Inflammatory macrophage (primary cell): ENCODE data around the gene GUCA2A.

ENCODE experiments used
- DNase-seq, 2 donors: peaks; one replicate each; pipeline ENCODE4 v3.0.0-alpha.2; 2020 to 2022

Gene GUCA2A

DNA sequence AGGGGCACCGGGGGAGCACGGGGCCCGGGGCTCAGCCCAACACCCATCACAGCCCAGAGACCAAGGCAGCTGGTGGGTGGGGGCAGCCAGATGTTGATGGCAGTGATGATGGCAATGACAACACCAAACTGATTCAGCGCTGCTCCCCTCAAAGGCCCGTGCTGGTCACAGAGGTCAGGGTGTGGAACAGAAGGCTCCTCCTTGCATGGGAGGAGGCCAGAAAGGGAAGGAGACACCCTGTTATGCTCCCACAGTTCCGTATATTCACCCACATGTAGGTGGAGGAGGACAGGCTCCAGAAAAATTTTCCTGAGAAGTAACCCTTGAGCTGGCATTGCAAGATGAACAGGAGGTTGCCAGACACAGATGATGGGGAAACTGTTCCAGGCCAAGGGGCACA lies 10.9 kb downstream of the GUCA2A start:
- DNase-seq, result peak; percentile 18 to 47

DNA sequence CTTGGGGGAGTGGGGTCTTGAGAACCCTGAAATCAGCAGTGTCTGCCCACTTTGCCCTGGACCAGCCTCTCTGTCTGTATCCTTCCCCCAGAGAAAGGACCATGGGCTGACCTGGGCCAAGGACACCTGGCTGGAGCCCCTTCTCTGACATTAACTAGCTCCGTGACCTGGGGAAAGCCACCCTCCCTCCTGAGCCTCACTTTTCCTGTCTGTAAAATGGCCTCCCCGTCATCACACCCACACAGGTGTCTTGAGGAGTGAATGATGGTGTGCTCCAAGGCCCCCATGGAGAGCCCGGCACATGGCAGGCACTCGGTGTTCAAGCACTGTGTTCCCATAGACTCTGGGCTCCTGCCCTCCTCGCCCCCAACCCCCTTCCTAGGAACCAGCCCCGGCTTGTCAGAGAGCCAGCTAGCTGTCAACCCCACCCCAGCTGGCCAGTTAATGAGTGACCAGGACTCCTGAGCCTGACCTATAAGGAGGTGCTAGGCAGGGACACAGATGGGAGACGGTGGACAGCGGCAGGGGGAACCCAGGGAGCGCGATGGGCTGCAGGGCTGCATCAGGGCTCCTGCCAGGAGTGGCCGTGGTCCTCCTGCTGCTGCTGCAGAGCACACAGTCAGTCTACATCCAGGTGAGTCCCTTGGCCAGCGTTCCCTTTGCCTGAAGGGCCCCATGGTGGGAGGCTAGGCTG lies 11.5 kb downstream of the GUCA2A start, which contains the start of gene GUCA2B:
TSS of gene GUCA2B (plus strand) at position 504 of the 694 bp plus-strand sequence. CDS start at position 545, 41 bp downstream.
- no peak for DNase-seq

DNA sequence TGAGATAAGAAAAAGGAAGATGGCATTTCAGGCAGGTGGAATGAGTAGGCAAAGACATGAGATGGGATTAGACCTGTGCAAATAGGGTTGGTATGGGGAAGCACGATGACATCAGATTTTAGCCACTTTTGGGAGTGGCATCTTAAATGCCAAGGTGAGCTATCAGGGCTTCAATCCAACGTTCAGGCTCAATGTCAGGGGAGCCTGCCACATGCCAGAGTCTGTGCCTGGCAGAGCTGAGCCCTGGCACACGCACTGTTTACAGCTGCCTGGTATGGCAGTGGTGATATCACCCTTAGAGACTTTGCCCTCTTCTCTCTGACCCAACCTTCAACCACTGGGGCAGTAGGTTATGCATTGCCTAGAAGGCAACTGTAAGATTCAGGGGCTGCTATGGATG lies 12.4 kb downstream of the GUCA2A start:
- DNase-seq, result no peak

DNA sequence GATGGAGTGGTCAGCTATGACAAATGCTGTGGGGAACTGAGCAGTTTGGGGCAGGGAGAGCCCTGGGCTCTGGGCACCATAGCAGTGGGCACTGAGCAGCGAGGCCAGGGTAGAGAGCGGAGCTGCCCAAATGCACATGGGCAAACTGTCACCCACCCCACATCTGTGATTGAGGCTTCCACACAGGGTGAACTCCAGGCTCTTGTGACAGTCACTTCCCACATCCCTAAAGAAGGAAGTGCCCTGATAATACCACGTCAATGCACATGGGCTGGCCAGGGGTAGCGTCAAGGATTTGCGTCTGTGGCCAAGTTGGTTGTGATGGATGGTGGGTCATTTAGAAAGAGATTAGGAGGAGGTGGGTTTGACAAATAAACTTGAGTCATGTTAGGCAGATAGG lies 13.9 kb downstream of the GUCA2A start:
- DNase-seq, result peak; percentile 18 to 64

DNA sequence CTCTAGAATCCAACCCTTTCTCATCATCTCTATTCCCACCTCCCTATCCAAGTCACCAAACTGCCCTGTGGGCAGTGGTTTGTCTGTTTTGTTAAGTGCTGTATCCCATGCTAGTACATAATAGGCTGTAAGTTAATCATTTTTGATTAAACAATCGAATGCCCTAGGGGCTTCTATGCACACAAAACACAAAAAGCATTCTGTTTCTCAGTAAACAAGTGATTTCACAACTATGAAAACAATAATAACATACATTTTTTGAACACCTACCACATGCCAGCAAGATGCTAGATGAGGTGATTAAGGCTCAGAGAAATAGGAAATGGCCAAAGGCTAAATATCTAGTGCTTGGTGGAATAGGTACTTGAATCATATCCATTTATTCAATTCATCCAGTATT lies 16.4 kb downstream of the GUCA2A start:
- DNase-seq, result no peak

DNA sequence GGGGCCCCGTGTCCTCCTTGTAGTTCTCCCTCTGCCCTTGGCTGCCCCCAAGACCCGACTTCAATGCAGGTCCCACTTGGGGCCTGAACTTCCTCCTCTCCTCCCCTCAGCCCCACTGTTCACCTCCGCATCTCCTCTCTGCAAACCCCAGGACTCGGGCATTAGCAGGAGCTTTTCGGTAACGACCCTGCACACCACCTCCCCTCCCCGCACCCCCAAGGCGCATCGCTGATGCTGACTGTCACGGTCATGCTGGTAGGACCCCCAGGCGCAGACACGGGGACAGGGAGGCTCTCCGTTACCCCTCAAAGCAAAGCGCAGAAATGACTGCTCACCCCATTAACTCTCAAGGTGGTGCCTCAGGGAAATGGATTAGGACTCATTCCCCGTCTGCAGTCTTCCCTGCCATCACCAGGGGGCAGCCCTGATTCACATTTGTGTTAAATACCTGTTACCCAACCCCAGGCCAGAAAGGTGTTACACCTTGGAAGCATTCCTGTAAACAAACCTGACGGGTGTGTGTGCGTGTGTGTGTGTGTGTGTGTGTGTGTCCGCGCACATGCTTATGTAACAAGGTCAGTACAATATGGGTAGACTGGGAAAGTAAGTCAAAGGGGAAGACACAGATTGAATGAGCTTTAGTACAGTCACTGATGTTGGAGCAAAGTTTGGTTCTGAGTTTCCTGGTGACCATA lies 17.8 kb downstream of the GUCA2A start:
- DNase-seq, result peak; percentile 45 to 59

DNA sequence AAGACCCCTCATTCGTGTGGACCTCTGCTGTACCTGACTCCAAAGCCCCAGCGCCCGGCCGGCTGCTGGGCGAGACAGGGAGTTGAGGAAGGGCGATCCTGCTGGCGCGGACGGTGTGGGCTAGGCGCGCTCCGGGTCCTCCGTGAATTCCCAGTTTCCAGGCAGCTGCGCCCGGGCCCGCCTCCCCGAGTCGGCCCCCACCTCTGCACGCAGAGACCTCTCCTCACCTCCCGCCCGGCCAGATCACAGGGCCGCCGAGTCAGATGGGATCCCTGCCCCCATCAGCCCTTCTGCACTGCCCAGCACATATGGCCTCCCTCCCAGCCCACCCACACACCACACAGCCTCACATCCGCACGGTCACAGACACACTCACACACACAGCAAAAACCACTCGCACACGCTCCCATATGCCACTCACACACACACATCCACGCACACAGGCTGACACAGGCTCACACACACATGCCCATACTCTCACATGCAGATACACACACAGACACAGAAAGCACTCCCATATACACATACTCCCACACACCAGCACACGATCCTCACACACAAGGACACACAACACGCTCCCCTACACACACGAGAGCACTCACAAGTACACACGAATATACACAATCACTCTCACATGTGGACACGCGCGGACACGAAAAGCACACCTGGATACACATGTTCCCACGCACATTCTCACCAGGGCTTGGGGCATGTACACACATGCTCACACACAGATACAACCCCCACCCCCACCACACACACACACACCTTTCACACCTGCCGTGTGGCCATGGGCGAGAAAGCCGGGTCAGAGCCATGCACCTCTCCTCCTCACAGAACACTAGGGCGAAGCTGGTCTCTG lies 18.6 kb downstream of the GUCA2A start:
- no peak for DNase-seq

DNA sequence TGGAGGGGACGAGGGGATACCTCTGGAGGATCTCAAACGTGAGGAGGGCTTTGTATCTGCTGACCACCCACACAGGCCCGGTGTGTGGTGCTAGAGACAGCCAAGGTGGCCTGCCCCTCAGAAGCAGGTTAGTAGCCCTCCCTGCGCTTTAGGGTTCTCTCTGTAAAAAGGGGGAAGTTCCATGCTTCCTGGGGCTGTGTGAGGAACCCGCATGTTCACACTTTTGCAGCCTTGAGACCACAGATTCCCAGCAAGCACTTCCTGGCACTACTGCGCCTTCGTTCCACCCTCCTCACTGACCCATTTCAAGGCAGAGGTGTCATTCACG lies 19.2 kb downstream of the GUCA2A start:
- DNase-seq, result no peak

DNA sequence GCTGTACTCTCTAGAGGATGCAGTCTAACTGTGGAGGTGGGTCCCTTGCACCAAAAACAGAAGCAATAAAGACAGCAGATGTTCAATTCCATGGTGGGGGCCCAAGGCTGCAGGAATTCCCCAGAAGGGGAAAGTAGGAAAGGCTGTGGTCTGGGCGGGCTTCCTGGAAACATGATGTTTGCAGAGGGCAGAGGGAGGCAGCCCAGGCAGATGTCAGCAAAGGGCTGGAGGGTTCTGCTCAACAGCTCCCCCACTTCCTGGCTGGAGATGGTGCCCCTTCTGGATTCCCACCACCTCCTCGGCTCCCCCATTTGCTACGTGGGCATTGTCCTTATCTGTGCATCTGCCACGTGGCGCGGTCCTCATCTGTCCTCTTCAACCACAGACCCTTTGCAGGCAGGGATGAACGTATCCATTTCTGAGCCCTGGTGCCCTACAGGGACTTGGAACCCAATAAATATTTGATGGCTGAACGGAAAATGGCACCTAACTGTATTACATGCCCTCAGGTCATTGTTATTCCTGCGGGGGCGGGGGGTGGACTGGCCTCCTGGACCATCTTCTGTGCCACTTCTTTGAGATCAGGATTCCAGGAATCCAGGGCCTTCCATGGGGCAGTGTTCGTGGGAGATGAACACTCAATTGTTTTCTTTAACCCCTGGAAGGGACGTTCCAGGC lies 19.7 kb downstream of the GUCA2A start:
- no peak for DNase-seq

DNA sequence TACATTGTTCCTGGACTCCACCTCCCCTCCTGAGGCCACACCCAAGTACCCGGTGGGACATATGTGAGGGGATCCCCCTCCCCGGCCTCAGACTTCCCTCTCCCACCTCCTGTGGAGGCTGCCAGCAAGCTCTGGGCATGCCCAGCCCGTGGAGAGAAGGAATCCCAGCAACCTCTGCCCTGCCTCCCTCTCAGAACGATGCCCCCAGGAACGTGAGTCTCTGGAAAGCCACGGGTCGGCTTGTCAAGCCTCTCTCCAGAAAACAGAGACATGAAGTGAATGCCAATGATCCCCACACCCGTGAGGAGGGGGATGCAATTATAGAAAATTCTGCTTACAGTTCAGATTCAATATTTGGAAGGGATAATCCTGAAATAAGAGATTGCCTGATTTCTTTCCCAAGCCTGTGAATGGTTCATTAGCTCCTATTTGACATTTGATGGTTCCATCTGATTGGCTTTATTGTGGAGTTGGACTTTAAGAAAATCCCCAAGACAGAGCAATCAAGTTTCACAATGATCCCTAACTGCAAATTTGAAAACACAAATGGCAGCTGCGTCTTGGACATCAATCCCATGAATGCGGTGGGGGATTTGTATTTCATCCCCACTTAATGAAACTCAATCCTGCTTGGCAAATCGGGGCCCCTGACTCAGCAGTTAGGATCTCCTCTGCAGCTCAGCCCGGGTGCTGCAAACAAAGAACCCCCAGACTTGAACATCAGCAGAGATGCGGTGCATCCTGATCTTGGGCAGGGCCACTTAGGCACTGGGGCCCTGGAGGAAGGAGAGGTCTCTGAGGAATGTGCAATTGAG lies 20.4 kb downstream of the GUCA2A start:
- DNase-seq, result no peak

DNA sequence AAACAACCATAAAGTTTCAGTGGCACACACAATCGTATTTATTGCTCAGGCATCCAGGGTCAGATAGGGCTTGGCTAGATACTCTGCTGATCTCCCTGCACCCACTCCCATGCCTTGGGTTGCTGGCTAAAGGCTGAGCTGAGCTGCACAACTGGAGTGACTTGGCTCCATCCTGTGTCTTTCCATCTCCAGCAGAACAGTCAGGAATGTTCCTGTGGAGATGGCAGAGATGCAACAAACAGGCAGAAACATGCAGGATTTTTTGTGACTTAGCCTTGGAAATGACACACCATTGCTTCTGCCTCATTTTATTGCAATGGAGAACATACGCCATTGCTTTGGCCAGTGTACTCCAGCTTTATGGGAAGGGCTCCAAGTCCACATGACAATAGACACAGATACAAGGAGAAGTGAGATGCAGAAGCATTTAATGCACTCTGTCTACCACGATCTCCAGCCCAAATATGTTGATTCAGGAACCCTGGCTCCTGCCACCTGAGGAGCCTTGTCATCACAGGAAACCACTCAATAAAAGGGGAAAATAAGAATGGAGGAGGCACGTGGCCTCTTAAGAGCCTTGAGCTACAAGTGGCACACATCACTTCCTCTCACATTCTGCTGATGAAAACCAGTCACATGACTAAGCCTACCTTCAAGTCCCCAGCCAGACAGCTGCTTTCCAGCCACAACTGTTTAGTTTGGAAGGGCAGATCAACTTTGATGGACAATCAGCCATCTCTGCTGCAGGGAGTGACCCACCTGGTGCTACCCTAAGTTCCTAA lies 21.5 kb downstream of the GUCA2A start:
- no peak for DNase-seq

DNA sequence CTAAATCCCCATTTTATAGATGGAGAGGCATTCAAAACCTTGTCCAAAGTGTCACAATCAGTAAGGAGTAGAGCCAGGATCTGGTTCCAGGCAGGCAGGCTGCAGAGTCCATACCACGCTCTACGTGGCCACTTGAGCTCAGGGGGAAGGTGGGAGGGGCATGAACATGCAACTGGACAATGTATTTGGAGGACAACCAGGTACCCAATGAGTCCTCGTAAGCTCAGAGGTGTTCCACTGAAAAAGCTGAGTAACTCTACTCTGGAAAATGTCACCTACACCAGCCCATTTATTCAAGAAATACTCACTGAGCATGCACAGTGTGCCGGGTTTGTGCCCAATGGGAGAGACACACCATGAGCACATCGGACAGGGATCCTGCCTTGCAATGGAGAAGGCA lies 22.6 kb downstream of the GUCA2A start:
- DNase-seq, result no peak

DNA sequence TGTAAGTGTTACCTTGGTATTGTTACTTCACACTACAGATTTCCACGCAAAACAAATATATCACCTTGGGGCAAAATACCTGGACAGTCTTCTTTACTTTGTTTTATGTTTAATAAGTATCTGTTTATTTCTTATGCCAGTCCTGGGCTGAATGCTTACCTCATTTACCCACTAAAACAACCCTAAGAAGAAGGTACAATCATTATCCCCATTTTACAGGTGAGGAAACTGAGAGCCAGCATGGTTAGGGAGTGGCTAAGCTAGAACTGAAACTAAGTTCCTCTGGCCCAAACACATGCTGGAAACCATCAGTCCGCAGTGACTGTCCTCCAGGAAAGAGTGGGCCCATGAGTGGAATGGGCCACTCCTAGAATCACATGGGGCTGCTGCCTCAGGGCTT lies 24.4 kb downstream of the GUCA2A start:
- DNase-seq, result no peak

DNA sequence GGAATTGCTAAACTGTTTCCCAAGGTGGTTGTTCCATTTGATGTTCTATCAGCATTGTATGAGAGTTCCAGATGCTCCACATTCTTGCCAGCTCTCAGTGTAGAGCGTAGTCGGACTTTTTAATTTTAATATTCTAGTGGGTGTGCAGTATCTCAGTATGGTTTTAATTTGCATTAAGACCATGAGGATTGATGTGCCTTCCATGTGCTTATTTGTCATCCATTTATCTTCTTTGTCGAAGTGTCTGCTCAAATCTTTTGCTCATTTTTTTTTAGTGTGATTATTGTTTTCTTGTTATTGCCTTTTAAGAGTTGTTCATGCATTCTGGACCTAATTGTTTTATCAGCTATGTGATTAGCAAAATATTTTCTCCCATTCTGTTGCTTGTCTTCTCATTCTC lies 25.1 kb downstream of the GUCA2A start:
- no peak for DNase-seq

DNA sequence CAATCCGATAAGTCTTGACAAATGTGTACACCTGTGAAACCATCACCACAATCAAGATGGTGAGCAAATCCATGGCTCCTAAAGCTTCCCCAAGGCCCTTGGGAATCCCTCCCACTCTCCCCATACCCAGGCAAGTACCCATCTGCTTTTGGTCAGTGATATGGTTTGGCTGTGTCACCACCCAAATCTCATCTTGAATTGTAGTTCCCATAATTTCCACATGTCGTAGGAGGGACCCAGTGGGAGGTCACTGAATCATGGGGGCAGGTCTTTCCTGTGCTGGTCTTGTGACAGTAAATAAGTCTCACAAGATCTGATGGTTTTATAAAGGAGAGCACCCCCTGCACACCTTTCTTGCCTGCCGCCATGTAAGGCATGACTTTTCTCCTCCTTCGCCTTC lies 26.0 kb downstream of the GUCA2A start:
- peak; percentile 12 to 18 for DNase-seq

DNA sequence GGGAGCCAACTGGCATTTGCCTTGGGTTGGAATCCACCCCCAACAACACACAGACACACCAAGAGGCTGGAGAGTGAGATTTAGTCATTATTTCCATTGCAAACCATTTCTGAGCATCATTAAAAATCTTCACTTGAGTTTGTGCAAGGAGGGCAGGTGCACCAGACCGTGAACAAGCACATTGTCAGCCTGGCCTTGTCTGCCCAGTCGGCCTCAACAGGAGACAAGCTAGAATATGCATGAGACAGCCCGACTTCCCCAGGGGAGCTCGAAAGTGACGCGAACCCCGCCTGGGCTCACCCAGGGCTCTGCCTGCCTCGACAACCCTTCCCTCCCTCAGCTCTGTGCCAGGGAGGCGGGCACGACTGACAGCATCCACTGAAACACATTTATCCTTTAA lies 26.8 kb downstream of the GUCA2A start:
- no peak for DNase-seq

DNA sequence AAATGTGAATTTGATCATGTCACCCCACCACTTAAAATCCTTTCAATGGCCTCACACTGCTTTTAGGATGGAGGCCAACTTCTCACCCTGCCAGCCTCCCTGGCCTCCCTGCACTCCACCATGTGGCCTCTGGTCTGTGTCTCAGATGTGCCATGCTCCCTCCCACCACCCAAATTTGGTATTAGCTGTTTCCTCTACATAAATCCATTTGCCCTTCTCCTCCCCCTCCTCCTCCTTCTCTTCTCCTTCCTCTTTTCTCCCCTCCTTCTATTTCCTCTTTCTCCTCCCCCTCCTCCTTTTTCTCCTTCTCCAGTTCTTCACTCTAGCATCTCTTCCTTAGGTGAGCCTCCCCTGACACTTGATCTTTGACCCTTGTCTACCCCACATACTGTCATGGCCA lies 28.1 kb downstream of the GUCA2A start:
- no peak for DNase-seq

DNA sequence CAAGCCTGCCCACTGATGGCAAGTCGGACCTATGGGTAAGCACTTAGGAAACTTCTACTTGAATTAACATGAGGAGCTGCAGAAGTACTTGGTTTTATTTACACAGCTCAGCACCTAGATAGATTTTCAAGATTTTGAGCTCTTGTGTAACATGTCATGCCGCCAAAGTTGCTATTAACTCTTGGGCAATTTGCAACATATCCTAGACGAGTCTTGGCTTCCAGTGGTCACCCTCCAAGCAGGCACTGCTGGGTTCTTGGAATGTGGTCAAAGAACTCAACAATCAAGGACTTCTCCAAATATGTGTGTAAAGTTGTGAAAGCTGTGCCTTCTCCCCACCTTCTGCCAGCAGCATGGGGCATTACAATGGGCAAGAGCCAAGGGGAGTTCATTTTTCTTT lies 29.1 kb downstream of the GUCA2A start:
- peak in 1 of 2 donors; percentile 18 for DNase-seq

DNA sequence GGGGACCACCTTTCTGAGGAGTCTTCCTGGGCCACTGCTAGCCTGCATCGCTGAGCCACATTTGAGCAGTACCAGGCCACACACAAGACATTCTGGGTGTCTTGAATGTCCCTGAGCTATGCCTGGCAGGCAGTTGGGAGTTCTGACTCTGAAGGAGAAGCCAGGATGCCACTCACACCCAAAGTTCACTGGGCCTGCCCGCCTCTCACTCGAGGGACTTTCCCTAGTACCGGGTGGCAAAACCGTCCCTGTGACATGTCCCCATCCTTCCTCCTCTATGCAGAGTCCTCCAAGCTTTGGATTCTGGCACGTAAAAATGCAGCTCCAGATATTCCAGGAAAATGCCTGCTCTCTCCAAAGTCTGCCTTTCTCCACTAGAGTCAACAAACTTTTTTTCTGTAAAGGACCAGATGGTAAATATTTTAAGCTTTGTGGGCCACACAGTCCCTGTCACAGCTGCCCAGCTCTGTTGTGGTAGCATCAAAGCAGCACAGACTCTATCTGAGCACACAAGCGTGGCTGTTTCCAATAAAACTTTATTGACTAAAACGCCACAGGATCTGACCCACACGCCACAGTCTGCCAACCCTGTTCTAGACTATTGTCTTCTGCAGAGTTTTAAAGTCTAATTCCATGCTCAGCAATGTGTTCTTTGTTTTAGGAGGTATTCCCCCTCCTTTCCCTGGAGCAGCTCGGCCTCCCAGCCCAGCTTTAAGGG lies 30.6 kb downstream of the GUCA2A start:
- no peak for DNase-seq

DNA sequence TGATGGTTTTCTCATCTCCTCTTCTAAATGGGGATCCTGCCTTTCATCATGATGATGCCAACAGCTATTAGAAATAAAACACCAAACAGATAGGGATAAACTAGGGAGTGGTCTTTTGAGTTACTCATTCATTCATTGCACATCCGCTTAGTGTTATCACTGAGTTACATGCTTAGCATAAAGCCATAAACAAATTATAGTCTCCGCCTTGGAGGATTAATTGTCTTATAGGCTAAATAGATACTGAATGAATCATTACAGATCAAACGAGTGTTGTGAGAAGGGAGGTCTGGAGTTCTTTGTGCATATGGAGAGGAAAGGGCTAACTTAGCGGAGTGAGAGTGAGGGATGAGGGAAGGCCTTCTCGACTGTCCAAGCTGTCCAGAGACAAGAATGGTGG lies 31.2 kb downstream of the GUCA2A start:
- DNase-seq, result no peak
